Ammon's horn (tissue), 1 donor: ENCODE data around the gene NWD2.
"Not testable (repeated sequence)": the region's sequence is repeated elsewhere in the genome, so short reads cannot be mapped to it uniquely, and the experiment has no call there.

Experiments
- DNase-seq: peaks from one replicate; pipeline ENCODE4 v3.0.0-alpha.2; 2016; ENCODE audit warnings: low spot score

NWD2 gene

GRCh38 chr4:37495353-37495752 is 250.8 kb downstream of the NWD2 start:
- not testable (repeated sequence) for DNase-seq
